NCI-H526 (cell line): ENCODE data around the gene GAREM2.
"Not testable (repeated sequence)": the region's sequence is repeated elsewhere in the genome, so short reads cannot be mapped to it uniquely, and the experiment has no call there.

Experiments
- DNase-seq, 2 experiments: peaks; one replicate each; lab custom pipeline; 2025; lab: John Stamatoyannopoulos, UW

The GAREM2 gene

GRCh38 chr2:26172871-26173775 is at the start of gene GAREM2:
GAREM2 (plus strand) TSS chr2:26173088; CDS start chr2:26173221, 133 bp downstream.
- DNase-seq: peak in 1 of 2 experiments; percentile 58

- DNase-seq: no peak
These were observed 49.5 kb upstream of the GAREM2 start for GRCh38 chr2:26123426-26123825.

GRCh38 chr2:26126074-26126473 is 46.8 kb upstream of the GAREM2 start:
- no peak for DNase-seq

- no peak for DNase-seq
These were observed 44.7 kb upstream of the GAREM2 start for GRCh38 chr2:26128176-26128575.

- no peak for DNase-seq
These were observed 42.1 kb upstream of the GAREM2 start for GRCh38 chr2:26130763-26131162.

- DNase-seq: no peak
These were observed 36.4 kb upstream of the GAREM2 start for GRCh38 chr2:26136451-26136850.

GRCh38 chr2:26139269-26140183 is 33.4 kb upstream of the GAREM2 start:
- no peak for DNase-seq

GRCh38 chr2:26141145-26141769 is 31.6 kb upstream of the GAREM2 start:
- DNase-seq: no peak

- peak; percentile 45 to 68 for DNase-seq
These were observed 28.9 kb upstream of the GAREM2 start for GRCh38 chr2:26144031-26144430.

GRCh38 chr2:26144953-26145680 is 27.8 kb upstream of the GAREM2 start:
- DNase-seq: peak; percentile 53 to 79

- DNase-seq: no peak
These were observed 24.4 kb upstream of the GAREM2 start for GRCh38 chr2:26148501-26148900.

- DNase-seq: no peak
These were observed 22.6 kb upstream of the GAREM2 start for GRCh38 chr2:26150243-26150642.

GRCh38 chr2:26157580-26157979 is 15.3 kb upstream of the GAREM2 start:
- no peak for DNase-seq

GRCh38 chr2:26161926-26162325 is 11.0 kb upstream of the GAREM2 start:
- DNase-seq: no peak

GRCh38 chr2:26162963-26163362 is 9.9 kb upstream of the GAREM2 start:
- no peak for DNase-seq

GRCh38 chr2:26164231-26164630 is 8.7 kb upstream of the GAREM2 start:
- no peak for DNase-seq

GRCh38 chr2:26164641-26165211 is 8.2 kb upstream of the GAREM2 start:
- DNase-seq: no peak

- DNase-seq: no peak
These were observed 7.5 kb upstream of the GAREM2 start for GRCh38 chr2:26165403-26165802.

GRCh38 chr2:26166541-26166940 is 6.3 kb upstream of the GAREM2 start:
- DNase-seq: not testable (repeated sequence)

GRCh38 chr2:26168785-26169184 is 4.1 kb upstream of the GAREM2 start:
- DNase-seq: no peak

GRCh38 chr2:26169226-26169625 is 3.7 kb upstream of the GAREM2 start:
- no peak for DNase-seq
